Stimulated activated naive CD8-positive, alpha-beta T cell treated with anti-CD3 and anti-CD28 coated beads, Interleukin-15, amount 100 ng/mL, for 72 hours (primary cell): ENCODE measurements around the gene PHACTR1.
"Not testable (repeated sequence)": the region's sequence is repeated elsewhere in the genome, so short reads cannot be mapped to it uniquely, and the experiment has no call there.

Experiments
- ATAC-seq: fragments of 150-1000 bp; cut with Tn5 transposase; 2 replicates; pipeline ENCODE4 v1.10.0; 2021; ENCODE audit warnings: mild to moderate bottlenecking, moderate library complexity
- DNase-seq, 2 donors: peaks; one replicate each; pipeline ENCODE4 v3.0.0; 2021 to 2022
- H3K27ac Mint-ChIP-seq, 2 donors: one replicate each; pipeline ENCODE4 v1.8.0; 2022; ENCODE audit warnings: mild to moderate bottlenecking in 2 of 2, mixed read lengths in 2 of 2, moderate library complexity in 2 of 2
- H3K27me3 Mint-ChIP-seq: one replicate; pipeline ENCODE4 v1.8.0; 2022; ENCODE audit warnings: mixed read lengths
- H3K4me1 Mint-ChIP-seq: one replicate; pipeline ENCODE4 v1.8.0; 2022; ENCODE audit warnings: mild to moderate bottlenecking, mixed read lengths
- H3K4me3 Mint-ChIP-seq, 2 donors: one replicate each; pipeline ENCODE4 v1.8.0; 2022; ENCODE audit warnings: mild to moderate bottlenecking in 2 of 2, mixed read lengths in 2 of 2, moderate library complexity in 1 of 2
- H3K9me3 Mint-ChIP-seq, 2 donors: one replicate each; pipeline ENCODE4 v1.8.0; 2022; ENCODE audit warnings: mixed read lengths in 2 of 2

The PHACTR1 gene

DNA sequence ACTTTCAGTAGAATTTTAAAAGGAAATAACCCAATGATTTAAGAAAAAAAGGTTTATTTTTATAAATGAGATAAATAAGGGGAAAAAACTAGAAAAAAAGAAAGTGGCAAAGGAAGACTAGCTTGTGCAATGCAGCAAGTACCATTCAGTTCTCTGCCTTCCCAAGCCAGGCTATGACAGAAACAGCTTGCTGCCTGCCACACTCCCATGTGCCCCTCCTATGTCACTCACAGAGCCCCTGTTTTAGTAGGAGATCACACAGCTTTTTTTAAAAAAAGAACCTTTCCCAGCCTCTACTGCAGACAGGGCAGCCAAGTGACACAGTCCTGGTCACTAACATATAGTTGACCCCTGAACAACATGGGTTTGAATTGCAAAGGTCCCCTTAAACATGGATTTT, 598.2 kb downstream of the PHACTR1 start:
- no peak overlapping the region for H3K4me3 Mint-ChIP-seq
- H3K27ac Mint-ChIP-seq = no peak overlapping the region
- no peak for DNase-seq
- ATAC-seq = no peak
- no peaks in the 10 kb centered on the region for H3K27me3 Mint-ChIP-seq
- no peaks in the 10 kb centered on the region for H3K9me3 Mint-ChIP-seq
- H3K4me1 Mint-ChIP-seq = no peaks in the 10 kb centered on the region

DNA sequence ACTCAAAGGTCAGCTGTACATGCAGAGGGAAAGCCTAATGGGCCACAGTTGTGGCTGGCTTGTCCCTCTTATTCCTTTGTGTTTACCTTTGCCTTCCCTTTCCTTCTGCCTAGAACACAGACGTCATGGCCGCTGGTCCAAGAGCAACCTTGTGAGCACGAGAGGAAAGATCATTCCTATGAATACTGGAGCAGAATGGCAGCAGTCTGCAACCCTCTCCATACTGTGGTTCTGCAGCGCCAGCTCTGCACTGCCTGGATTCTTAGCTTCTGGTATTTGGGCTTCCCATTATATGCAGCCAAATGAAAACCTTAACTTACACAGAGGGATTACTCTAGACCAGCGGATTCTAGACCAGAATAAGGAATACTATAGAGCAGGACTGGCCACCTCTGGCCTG, 599.3 kb downstream of the PHACTR1 start:
- no peak overlapping the region for H3K27ac Mint-ChIP-seq
- H3K9me3 Mint-ChIP-seq = no peaks in the 10 kb centered on the region
- no peak overlapping the region for H3K4me3 Mint-ChIP-seq
- H3K27me3 Mint-ChIP-seq = no peaks in the 10 kb centered on the region
- DNase-seq (no peak), ATAC-seq (no peak)
- no peaks in the 10 kb centered on the region for H3K4me1 Mint-ChIP-seq

DNA sequence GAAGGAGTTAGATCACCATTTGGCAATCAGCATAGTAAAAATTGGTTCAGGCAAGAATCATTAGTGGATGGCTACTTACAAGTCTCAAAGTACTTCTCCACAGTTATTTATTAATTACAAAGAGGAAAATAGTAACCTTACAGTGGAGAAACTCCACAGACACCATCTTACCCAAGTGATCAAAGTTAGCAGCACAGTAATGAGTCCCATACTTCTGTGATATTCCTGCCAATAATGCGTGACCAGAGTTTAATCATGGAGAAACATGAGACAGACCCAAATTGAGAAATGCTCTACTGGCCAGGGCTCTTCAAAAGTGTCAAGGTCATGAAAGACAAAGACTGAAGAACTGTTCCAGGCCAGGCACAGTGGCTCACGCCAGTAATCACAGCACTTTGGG, 602.3 kb downstream of the PHACTR1 start:
- ATAC-seq = no peak
- DNase-seq = no peak
- Mint-ChIP-seq H3K4me1 (no peaks in the 10 kb centered on the region), H3K27me3 (no peaks in the 10 kb centered on the region), H3K27ac (no peak overlapping the region), H3K4me3 (no peak overlapping the region), H3K9me3 (no peaks in the 10 kb centered on the region)

DNA sequence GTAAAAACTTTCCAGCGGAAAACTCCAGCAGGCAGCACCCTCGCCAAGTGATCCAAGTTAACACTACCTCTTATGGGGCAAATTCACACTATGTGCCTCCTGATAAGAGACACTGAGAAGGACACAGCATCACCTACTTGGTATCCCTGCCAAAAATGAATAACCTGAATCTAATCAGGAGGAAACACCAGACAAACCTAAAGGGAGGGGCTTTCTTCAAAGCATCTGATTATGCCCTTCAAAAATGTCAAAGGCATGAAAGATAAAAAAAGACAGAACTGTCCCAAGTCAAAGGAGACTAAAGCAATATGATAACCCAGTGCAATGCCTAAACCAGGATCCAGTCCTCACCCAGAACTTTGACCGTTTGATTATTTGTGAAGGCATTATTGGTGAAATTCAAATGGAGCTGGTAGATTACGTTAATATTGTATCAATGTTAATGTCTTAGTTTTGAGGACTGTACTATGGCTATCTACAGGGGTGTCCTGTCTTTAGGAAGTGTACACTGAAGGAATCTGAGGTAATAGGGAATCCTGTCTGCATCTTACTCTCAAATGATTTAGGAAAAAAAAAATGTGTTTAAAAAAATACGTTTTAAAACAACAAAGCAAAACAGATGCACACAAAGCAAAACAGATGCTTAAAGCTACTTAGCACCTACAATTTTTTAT, 603.5 kb downstream of the PHACTR1 start:
- Mint-ChIP-seq H3K4me3 (no peak overlapping the region), H3K9me3 (no peaks in the 10 kb centered on the region), H3K4me1 (no peaks in the 10 kb centered on the region), H3K27ac (no peak overlapping the region), H3K27me3 (no peaks in the 10 kb centered on the region)
- ATAC-seq = no peak
- DNase-seq = no peak

DNA sequence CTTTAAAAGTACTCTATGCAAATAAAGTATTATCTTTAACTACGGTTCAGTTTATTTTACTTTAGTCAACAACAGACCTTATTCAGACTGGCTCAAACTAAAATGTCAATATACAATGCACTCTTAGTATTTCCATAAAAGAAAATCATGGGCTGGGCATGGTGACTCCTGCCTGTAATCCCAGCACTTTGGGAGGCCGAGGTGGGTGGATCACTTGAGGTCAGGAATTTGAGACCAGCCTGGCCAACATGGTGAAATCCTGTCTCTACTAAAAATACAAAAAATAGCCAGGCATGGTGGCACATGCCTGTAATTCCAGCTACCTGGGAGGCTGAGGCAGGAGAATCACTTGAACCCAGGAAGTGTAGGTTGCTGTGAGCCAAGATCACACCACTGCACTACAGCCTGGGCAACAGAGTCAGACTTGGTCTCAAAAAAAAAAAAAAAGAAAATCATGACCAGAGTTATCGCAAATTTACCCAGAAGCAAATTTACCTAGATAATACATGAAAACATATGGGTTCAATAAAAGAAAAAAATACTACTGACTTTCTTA, 609.5 kb downstream of the PHACTR1 start:
- H3K9me3 Mint-ChIP-seq, ATAC-seq, H3K27me3 Mint-ChIP-seq, H3K4me3 Mint-ChIP-seq, DNase-seq, H3K27ac Mint-ChIP-seq: not testable (repeated sequence)
- H3K4me1 Mint-ChIP-seq = peaks cover 23% of the 10 kb centered on the region

DNA sequence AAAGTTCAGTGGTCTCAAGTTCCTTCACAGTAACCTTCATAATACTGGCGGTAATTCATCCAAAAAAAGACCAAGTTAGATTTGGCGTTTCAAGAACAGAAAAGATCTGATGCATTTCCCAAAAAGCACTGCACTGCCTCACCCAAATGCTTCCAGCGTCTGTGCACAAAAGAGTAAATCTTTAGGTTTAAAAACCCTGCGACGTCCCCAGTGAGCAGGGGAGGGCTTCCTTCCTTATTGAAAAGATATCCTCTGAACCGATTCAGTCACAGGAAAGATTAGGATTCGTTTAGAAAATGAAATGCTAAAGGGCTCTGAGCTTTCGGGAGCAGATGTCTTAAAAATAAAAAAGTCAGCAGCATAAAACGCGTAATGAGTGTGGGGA, 611.1 kb downstream of the PHACTR1 start:
- Mint-ChIP-seq H3K9me3 (no peaks in the 10 kb centered on the region), H3K4me3 (peak overlapping the region; percentile 93 to 94), H3K4me1 (peaks cover 23% of the 10 kb centered on the region), H3K27ac (peak overlapping the region; percentile 97 to 98), H3K27me3 (no peaks in the 10 kb centered on the region)
- no peak for DNase-seq
- ATAC-seq = peak; percentile 1

DNA sequence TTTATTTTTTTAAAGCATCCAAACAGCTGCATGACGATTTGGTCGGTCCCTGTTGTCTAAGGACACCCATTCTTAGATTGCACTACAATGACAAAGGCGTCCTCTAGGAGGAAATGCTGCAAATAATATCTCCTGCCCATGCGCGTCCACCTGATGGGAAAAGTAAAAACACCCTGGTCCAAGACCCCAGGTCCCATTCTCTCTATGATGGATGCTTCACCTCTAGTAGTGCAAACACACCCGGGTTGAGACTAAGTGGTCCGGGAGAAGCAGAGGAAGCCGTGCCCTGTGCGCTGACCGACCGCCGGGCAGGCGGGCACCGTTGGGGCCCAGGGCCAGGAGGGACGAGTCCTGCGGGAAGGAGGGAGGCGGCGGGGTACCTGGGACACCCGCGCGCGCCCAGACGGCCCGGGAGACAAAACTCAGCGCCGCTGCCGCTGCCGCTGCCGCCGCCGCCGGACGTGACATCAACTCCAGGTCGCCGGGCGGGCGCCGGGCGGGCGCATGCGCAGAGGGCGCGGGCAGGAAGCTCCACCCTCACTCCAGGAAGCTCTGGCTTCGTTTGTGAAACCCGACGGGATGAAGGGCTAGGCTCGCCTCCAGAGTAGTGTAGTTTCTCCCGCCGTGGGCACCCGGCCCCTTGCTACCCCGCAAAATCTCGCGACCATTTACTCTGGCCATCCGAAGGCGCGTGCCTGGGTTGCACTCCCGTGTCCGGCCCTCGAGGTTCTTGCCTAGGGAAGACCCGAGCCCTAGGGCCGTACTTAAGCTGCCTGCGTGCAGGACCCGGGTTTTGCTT, 611.7 kb downstream of the PHACTR1 start, which contains the start of gene TBC1D7:
Gene TBC1D7 (minus strand): TSS at position 462 of the 799 bp plus-strand sequence. CDS start 1,639 bp downstream, outside the sequence.
- no peaks in the 10 kb centered on the region for H3K27me3 Mint-ChIP-seq
- peak within 1 kb of the TSS; percentile 97 to 98 for H3K27ac Mint-ChIP-seq
- peak within 1 kb of the TSS; percentile 93 to 94 for H3K4me3 Mint-ChIP-seq
- H3K4me1 Mint-ChIP-seq = peaks cover 23% of the 10 kb centered on the region
- no peaks in the 10 kb centered on the region for H3K9me3 Mint-ChIP-seq
- DNase-seq = peak; percentile 93 to 94
- ATAC-seq = peak; percentile 92

DNA sequence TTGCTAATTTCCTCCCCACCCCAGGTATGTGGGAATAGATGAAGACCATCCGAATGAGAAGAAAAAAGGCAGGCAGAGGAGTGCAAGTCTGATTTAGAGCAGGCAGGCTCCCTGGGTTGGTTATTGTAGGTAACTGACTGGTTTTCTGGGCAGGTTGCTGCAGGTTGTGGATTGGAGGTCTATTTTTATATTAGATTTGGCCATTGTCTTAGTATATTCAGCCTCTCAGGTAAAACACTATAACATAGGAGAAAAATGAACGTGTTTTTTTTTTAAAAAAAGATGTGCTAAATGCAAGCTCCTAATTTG, 612.3 kb downstream of the PHACTR1 start:
- Mint-ChIP-seq H3K27me3 (no peaks in the 10 kb centered on the region), H3K4me3 (peak overlapping the region; percentile 93 to 94), H3K4me1 (peaks cover 23% of the 10 kb centered on the region), H3K9me3 (no peaks in the 10 kb centered on the region), H3K27ac (peak overlapping the region; percentile 97 to 98)
- DNase-seq (no peak), ATAC-seq (no peak)

DNA sequence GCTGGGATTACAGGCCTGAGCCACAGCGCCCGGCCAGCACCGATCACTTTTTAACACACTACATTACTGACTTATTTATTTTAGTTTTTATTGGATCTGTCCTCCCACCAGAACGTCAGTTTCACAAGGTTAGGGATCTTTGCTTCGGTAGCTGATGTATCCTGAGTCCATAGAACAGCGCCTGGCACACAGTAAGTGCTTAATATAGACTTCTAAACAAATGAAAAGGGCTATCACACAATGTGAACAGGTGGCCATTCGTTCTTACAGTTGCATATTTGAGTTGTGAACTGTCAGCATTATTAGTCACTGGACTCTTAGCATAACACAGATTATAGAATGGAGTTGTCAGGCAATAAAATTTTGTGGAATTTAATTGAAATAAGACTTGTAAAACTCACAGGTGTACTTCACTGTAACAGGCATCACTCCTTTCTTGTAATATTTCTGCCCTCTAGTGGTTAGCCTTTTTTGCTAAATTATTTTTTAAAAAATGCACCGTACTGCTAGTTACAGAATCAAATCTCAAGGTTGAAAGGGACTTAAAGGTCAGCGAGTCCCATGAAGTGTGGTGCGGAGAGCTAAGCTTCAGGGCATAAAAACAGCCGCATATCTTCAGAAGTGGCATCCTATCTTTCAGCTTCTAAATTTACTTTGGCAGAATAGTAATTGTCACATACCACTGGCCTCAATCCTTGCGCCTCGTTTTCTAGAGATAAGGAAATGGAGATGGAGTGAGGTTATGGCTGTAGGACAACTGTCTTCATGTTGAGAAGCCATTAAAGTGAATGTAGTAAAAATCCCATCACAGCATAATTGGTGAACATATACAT, 615.2 kb downstream of the PHACTR1 start:
- Mint-ChIP-seq H3K4me3 (no peak overlapping the region), H3K27me3 (no peaks in the 10 kb centered on the region), H3K27ac (no peak overlapping the region), H3K4me1 (peaks cover 30% of the 10 kb centered on the region), H3K9me3 (no peaks in the 10 kb centered on the region)
- DNase-seq (no peak), ATAC-seq (no peak)

DNA sequence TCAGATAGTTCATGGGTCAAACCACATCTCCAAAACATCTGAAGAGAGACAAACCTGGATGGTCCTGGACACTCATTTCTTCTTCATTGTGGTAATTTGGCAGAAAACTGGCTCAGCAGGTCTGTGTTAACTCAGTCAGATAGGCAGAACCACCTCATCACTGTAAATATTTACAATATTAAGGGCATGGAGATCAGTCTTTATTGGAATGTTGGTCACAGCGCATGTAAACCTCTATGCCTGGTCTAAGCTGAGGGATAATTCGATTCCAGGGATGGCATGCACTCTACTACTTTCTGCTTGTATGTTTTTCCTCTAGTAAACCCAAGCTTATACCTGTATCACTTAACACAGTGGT, 615.8 kb downstream of the PHACTR1 start:
- H3K27me3 Mint-ChIP-seq = no peaks in the 10 kb centered on the region
- H3K27ac Mint-ChIP-seq = no peak overlapping the region
- DNase-seq (no peak), ATAC-seq (no peak)
- H3K4me1 Mint-ChIP-seq = peaks cover 31% of the 10 kb centered on the region
- H3K4me3 Mint-ChIP-seq = no peak overlapping the region
- H3K9me3 Mint-ChIP-seq = no peaks in the 10 kb centered on the region

DNA sequence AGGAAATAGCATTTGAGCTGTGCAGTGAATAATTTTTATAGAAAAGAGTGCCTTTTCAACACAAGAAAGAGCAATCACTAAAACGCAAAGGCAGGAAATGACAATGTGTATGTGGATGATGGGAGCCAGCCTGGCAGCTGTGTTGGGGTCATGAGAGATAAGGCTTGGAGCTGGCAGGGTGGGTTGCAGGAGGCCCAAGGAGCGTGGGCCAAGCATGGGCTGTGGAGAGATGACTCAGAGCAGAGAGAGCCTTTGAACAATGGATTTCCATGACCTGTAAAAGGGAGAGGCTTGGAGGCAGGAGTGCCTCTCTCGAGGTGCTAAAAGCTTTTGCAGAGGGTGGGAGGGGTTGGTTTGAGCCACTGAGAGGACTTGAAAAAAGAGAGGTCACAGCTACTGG, 618.4 kb downstream of the PHACTR1 start:
- Mint-ChIP-seq H3K4me3 (no peak overlapping the region), H3K27ac (no peak overlapping the region), H3K9me3 (no peaks in the 10 kb centered on the region), H3K4me1 (peaks cover 26% of the 10 kb centered on the region), H3K27me3 (no peaks in the 10 kb centered on the region)
- ATAC-seq (no peak), DNase-seq (no peak)

DNA sequence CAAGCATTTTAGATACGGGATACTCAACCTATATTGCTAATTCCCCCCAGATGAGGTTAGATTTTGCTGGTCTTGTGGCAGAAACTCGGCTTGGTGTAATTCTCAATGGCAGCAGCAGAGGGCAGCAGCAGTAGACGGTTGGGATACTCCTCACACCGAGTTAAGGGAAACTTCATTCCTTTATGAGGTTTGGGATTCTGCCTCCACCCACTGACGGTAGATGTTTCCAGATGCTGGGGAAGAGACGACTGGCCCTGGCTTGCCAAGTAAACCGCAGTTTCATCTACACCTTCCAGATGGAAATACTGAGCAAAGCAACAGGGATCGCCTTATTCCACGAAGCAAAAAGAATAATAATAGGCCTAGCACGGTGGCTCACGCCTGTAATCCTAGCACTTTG, 620.0 kb downstream of the PHACTR1 start:
- Mint-ChIP-seq H3K4me1 (peaks cover 32% of the 10 kb centered on the region), H3K9me3 (no peaks in the 10 kb centered on the region), H3K27ac (no peak overlapping the region), H3K4me3 (no peak overlapping the region), H3K27me3 (no peaks in the 10 kb centered on the region)
- DNase-seq = peak; percentile 65 to 70
- peak; percentile 53 for ATAC-seq

DNA sequence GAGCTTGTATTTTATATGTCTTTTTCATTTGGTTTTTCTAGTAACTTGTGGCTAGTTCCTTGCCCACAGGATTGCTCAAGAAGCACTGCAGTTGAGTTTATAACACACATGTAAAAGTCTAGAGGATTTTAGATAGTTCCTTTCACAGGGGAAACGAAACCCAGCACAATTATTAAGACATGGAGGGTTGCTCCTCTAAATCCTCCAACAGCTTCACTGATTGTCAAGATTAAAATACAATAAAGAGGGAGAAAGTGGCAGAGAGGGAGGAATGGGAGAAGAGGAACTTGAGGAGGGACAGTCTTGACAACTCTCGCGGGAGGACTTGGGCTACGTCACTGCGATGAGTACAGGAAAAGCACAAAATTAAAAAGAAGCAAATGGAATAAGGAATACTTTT, 621.5 kb downstream of the PHACTR1 start:
- Mint-ChIP-seq H3K4me3 (no peak overlapping the region), H3K27me3 (no peaks in the 10 kb centered on the region), H3K9me3 (peaks cover 3 to 11% of the 10 kb centered on the region in 2 donors), H3K27ac (no peak overlapping the region), H3K4me1 (peaks cover 32% of the 10 kb centered on the region)
- ATAC-seq = no peak
- DNase-seq = no peak
